ENCODE data around the gene UBR4. TPM values are rescaled to one million over a fixed set of nuclear protein-coding genes. Genes with fewer than 3 reads are reported as not detected.

UBR4 gene
- total and polyA plus RNA-seq, 2 of the 8 experiments (the other 6 are each of a cell fraction or from before 2014, with no cell fraction given), result 139 to 152 TPM

DNA sequence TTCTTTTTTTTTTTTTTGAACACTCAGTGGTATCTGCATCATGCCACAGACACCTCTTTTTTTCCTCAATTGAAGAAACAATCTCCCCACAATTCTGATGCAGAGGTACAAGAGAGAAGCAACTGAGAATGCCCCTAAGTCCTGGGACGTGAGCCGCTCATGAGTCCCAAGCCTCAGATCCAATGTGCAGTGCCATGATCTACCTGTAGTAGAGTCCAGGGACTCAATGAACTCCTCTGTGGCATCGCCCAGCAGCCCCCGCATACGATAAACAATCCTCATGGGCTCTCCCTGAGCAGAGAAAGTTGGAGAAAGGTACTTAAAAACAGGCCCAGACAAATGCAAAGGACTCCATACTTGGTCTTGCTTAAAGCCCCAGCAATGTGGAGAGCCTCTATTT, 113.1 kb downstream of the UBR4 start:
- Histone ChIP-seq H3K4me2 (ENCODE audit: insufficient read depth in 1 of 2, low read depth in 2 of 2, low read length in 2 of 2) (no peak overlapping the region), H4K5ac (ENCODE audit: insufficient read length, low read depth, low read length) (no peak overlapping the region), H3K79me1 (ENCODE audit: low read depth, low read length) (no peaks in the 10 kb centered on the region; the same call in 1 of the 2 replicates), H4K91ac (replicated peaks; ENCODE audit: insufficient read length, low read length) (no peak overlapping the region), H4K8ac (ENCODE audit: extremely low read depth, insufficient read depth, low read length) (no peak overlapping the region), H3K79me2 (ENCODE audit: control insufficient read depth in 1 of 2, insufficient read depth in 2 of 2, low read length in 2 of 2) (no peaks in the 10 kb centered on the region), H2AK5ac (ENCODE audit: low read depth, low read length) (no peak overlapping the region), H2AFZ (ENCODE audit: low read length) (no peak overlapping the region), H3K14ac (ENCODE audit: insufficient read length) (no peak overlapping the region), H3K9me3 (ENCODE audit: insufficient read depth in 2 of 2, low read depth in 1 of 2, low read length in 1 of 2) (no peaks in the 10 kb centered on the region), H2BK5ac (ENCODE audit: low read depth, low read length) (no peak overlapping the region), H2BK120ac (replicated peaks; ENCODE audit: low read depth, low read length) (no peak overlapping the region), H2BK15ac (ENCODE audit: low read length) (no peak overlapping the region), H2BK12ac (ENCODE audit: low read depth, low read length) (no peak overlapping the region), H2BK20ac (ENCODE audit: low read length) (no peak overlapping the region), H3K27ac (ENCODE audit: low read depth, low read length) (no peak overlapping the region), H3K27me3 (replicated peaks in 1 of 4; ENCODE audit: control insufficient read depth in 3 of 4, extremely low read depth in 1 of 4, insufficient read depth in 3 of 4, low read length in 3 of 4) (no peaks in the 10 kb centered on the region), H3K4me1 (replicated peaks in 1 of 4; ENCODE audit: control insufficient read depth in 3 of 4, insufficient read depth in 4 of 4, low read length in 3 of 4) (no peaks in the 10 kb centered on the region), H3K36me3 (ENCODE audit: control insufficient read depth in 2 of 4, insufficient read depth in 4 of 4, low read length in 3 of 4) (peaks cover 79 to 97% (median 94%) of the 10 kb centered on the region in 4 experiments), H4K20me1 (replicated peaks in 1 of 2; ENCODE audit: control insufficient read depth in 1 of 2, insufficient read depth in 2 of 2, low read length in 2 of 2) (peaks cover 2 to 11% of the 10 kb centered on the region in 2 experiments), H3K4ac (replicated peaks; ENCODE audit: insufficient read length, low read depth, low read length) (no peak overlapping the region), H3K9ac (replicated peaks in 1 of 4; ENCODE audit: extremely low read depth in 1 of 4, low read depth in 3 of 4, low read length in 3 of 4) (no peak overlapping the region), H3K23me2 (ENCODE audit: low read depth, low read length) (no peaks in the 10 kb centered on the region), H3K56ac (replicated peaks; ENCODE audit: insufficient read length, low read depth, low read length) (no peak overlapping the region), H3K4me3 (ENCODE audit: extremely low read depth in 1 of 4, insufficient read depth in 2 of 4, low read depth in 3 of 4, low read length in 4 of 4) (no peak overlapping the region), H3K18ac (ENCODE audit: extremely low read depth, low read length) (no peak overlapping the region), H3K23ac (ENCODE audit: insufficient read length) (no peak overlapping the region)
- ChIA-PET POLR2A (ENCODE audit: partially characterized antibody) (interaction anchor here (1.3 kb wide), 1 partner anchor 31 kb away, joined by 4 read pairs; no protein-coding TSS in a partner anchor), CTCF (ENCODE audit: partially characterized antibody) (interaction anchor here (0.7 to 1.8 kb wide), 11 partner anchors 12 to 213 kb away, joined by 3 to 5 read pairs (median 3); no protein-coding TSS in a partner anchor)
- TF ChIP-seq BCL11A (IDR thresholded peaks at IDR 0.05; ENCODE audit: low read depth in 2 of 2, low read length in 2 of 2), result no peak
- no peak for TF ChIP-seq CHD1 (IDR thresholded peaks at IDR 0.05; ENCODE audit: low read depth, low read length)
- TF ChIP-seq YY1 (IDR thresholded peaks at IDR 0.05; ENCODE audit: low read depth, low read length), result no peak
- no peak for TF ChIP-seq PHF8 (conservative IDR thresholded peaks at IDR 0.05; ENCODE audit: low read depth, low read length)
- TF ChIP-seq POU5F1 (IDR thresholded peaks at IDR 0.05; ENCODE audit: low read depth, low read length), result no peak
- TF ChIP-seq FOSL1 (IDR thresholded peaks at IDR 0.05; ENCODE audit: insufficient read depth, low read depth, low read length), result no peak
- no peak for TF ChIP-seq GABPA (IDR thresholded peaks at IDR 0.05; ENCODE audit: borderline replicate concordance, insufficient read depth, low read length)
- TF ChIP-seq, protein P1, sequence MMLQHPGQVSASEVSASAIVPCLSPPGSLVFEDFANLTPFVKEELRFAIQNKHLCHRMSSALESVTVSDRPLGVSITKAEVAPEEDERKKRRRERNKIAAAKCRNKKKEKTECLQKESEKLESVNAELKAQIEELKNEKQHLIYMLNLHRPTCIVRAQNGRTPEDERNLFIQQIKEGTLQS (IDR thresholded peaks at IDR 0.05; ENCODE audit: insufficient read depth, low read depth, low read length), result no peak
- no peak for TF ChIP-seq RBBP5 (IDR thresholded peaks at IDR 0.05; ENCODE audit: borderline replicate concordance, low read depth, low read length)
- TF ChIP-seq SP1 (IDR thresholded peaks at IDR 0.05; ENCODE audit: low read depth, low read length), result no peak
- no peak for FAIRE-seq
- 95% methylated on average over 5 of the region's 5 CpGs; no CpG with 5 or more reads in 1 of the 2 experiments for WGBS, 2 experiments (ENCODE audit: extremely low coverage in 1 of 2, insufficient coverage in 1 of 2, insufficient read length in 1 of 2, insufficient replicate concordance in 2 of 2, low coverage in 1 of 2, low lambda C conversion rate in 2 of 2, missing lambda C conversion rate in 1 of 2)
- no peak for DNase-seq (ENCODE audit: low read depth in 1 of 2, low spot score in 2 of 2)
